ENCODE measurements around the gene CNTN4. TPM values are rescaled to one million over a fixed set of nuclear protein-coding genes. Genes with fewer than 3 reads are reported as not detected.

CNTN4 gene
- total RNA-seq, 6 donors from 2014 or later: 1.0 to 13.5 (median 6.3) TPM

DNA sequence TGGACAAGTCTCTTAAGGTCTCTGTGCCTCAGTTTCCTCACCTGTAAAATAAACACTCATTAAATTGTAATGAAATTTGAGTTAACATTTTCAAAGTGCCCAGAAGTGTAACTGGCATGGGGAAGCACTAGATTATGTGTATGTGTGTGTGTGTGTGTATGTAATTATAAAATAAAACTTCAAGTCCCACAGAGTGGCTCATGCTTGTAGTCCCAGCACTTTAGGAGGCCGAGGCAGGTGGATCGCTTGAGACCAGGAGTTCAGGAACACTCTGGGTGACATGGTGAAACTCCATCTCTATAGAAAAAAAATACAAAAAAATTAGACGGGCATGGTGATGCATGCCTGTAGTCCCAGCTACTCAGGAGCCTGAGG, 608.2 kb downstream of the CNTN4 start:
- H3K27me3 ChIP-seq: no peaks in the 10 kb centered on the region
- no peak overlapping the region for H3K4me3 ChIP-seq
- no peak overlapping the region for H3K27ac ChIP-seq
- WGBS, 2 donors: 90 to 92% methylated on average over 3 of the region's 3 CpGs
- no peaks in the 10 kb centered on the region for H3K36me3 ChIP-seq
- ATAC-seq (ENCODE audit: low FRiP score in 2 of 2): no peak
- TF ChIP-seq EP300 (IDR thresholded peaks at IDR 0.05) (no peak), POLR2A (IDR thresholded peaks at IDR 0.05) (no peak), POLR2AphosphoS5 (IDR thresholded peaks at IDR 0.05) (no peak)
- TF ChIP-seq, protein P1, sequence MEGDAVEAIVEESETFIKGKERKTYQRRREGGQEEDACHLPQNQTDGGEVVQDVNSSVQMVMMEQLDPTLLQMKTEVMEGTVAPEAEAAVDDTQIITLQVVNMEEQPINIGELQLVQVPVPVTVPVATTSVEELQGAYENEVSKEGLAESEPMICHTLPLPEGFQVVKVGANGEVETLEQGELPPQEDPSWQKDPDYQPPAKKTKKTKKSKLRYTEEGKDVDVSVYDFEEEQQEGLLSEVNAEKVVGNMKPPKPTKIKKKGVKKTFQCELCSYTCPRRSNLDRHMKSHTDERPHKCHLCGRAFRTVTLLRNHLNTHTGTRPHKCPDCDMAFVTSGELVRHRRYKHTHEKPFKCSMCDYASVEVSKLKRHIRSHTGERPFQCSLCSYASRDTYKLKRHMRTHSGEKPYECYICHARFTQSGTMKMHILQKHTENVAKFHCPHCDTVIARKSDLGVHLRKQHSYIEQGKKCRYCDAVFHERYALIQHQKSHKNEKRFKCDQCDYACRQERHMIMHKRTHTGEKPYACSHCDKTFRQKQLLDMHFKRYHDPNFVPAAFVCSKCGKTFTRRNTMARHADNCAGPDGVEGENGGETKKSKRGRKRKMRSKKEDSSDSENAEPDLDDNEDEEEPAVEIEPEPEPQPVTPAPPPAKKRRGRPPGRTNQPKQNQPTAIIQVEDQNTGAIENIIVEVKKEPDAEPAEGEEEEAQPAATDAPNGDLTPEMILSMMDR (IDR thresholded peaks at IDR 0.05): no peak
- DNase-seq: no peak
- H3K9me3 ChIP-seq: no peaks in the 10 kb centered on the region
- no peaks in the 10 kb centered on the region for H3K4me1 ChIP-seq

DNA sequence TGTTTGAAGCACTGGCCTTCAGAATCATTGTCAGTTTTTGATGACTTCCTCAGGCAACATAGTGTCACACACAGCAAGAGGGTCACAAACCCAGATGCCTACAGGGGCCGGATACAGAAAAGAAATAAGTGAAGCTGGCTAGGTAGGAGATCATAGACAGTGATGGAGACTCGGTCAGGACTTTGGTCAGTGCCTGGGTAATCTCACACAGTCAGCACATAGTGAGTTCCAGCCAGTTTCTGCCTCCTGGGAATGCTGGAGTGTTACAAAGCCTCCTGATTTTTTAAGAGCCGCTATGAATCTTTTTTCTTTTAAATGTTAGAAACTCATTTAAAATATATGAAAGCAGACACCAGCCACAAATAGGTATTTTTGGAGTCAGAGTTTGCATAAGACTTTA, 612.4 kb downstream of the CNTN4 start:
- Histone ChIP-seq H3K27me3 (no peaks in the 10 kb centered on the region), H3K27ac (no peak overlapping the region), H3K4me3 (no peak overlapping the region), H3K36me3 (no peaks in the 10 kb centered on the region), H3K4me1 (no peaks in the 10 kb centered on the region), H3K9me3 (no peaks in the 10 kb centered on the region)
- DNase-seq (no peak), ATAC-seq (ENCODE audit: low FRiP score in 2 of 2) (no peak)
- TF ChIP-seq POLR2AphosphoS5 (IDR thresholded peaks at IDR 0.05) (no peak), EP300 (IDR thresholded peaks at IDR 0.05) (no peak)
- TF ChIP-seq, protein P1 (IDR thresholded peaks at IDR 0.05): no peak
- WGBS, 2 donors: 67 to 75% methylated on average over 3 of the region's 3 CpGs

DNA sequence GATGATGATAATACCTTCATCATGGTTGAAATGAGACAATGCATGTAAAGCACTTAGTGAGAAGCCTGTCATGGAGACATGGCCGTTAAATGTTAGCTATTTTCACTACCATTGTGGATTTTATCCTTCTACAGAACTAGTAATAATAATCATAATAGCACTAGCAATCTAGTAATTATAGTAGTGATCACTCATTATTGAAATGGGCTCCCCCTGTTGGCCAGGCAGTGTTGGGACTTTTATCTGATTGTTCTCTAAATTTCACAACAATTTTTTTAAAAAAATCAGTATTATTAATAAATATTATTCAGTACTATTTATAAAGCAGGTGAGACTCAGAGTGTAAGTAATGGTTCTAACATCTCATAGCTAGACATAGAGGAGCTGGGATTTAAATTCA, 615.3 kb downstream of the CNTN4 start:
- H3K9me3 ChIP-seq: no peaks in the 10 kb centered on the region
- no peak overlapping the region for H3K27ac ChIP-seq
- H3K27me3 ChIP-seq: no peaks in the 10 kb centered on the region
- TF ChIP-seq, protein P1 (IDR thresholded peaks at IDR 0.05): no peak
- TF ChIP-seq POLR2AphosphoS5 (IDR thresholded peaks at IDR 0.05): no peak
- TF ChIP-seq EP300 (IDR thresholded peaks at IDR 0.05): no peak
- TF ChIP-seq POLR2A (IDR thresholded peaks at IDR 0.05): no peak
- DNase-seq (no peak), ATAC-seq (ENCODE audit: low FRiP score in 2 of 2) (no peak)
- 69 to 85% methylated on average over 1 of the region's 1 CpG for WGBS, 2 donors
- H3K4me1 ChIP-seq: no peaks in the 10 kb centered on the region
- H3K4me3 ChIP-seq: no peak overlapping the region
- H3K36me3 ChIP-seq: no peaks in the 10 kb centered on the region

DNA sequence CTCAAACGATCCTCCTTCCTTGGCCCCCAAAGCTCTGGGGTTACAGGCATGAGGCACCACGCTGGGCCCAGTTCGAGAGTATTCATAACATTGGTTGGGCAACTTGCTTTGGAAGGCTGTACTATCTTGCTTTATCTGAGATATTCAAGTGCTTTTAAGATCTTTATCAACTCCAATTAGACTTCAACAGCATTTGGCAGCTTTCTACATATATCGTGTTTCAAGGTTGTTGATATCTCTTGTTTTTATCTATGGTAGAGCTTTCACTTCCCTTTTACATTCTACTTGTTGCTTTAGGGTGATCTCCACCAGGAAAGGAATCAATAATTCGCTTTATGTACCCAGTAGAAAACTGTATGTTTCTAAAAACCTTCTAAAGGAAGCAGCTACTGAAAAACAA, 616.2 kb downstream of the CNTN4 start:
- TF ChIP-seq POLR2AphosphoS5 (IDR thresholded peaks at IDR 0.05) (no peak), POLR2A (IDR thresholded peaks at IDR 0.05) (no peak)
- TF ChIP-seq, protein P1 (IDR thresholded peaks at IDR 0.05): no peak
- Histone ChIP-seq H3K27me3 (no peaks in the 10 kb centered on the region), H3K36me3 (no peaks in the 10 kb centered on the region), H3K9me3 (no peaks in the 10 kb centered on the region), H3K4me1 (no peaks in the 10 kb centered on the region), H3K4me3 (no peak overlapping the region), H3K27ac (no peak overlapping the region)
- 55 to 56% methylated on average over 5 of the region's 5 CpGs for WGBS, 2 donors
- ATAC-seq (ENCODE audit: low FRiP score in 2 of 2) (no peak), DNase-seq (no peak)

DNA sequence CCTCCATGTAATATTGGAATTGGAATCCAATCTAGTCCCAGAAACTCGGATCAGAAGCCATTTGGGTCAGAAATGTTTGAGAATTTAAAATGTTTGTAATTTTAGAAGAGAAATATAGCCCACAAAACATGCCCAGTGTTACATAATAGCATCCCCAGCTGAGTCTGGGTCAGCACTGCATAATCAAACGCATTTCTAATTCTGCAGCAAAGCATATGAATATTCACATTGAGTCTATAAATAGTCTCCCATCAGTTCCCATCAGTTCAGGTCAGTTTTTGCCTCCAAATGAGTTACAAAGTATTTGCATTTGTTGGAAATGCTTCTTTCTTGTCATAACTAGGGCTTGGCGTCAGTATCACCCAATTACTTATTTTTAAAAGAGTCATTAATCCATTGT, 628.4 kb downstream of the CNTN4 start:
- WGBS, 2 donors: 55 to 67% methylated on average over 3 of the region's 3 CpGs
- Histone ChIP-seq H3K4me3 (no peak overlapping the region), H3K27ac (no peak overlapping the region), H3K9me3 (no peaks in the 10 kb centered on the region), H3K4me1 (peaks cover 0 to 5% (median 0%) of the 10 kb centered on the region in 4 donors), H3K36me3 (no peaks in the 10 kb centered on the region), H3K27me3 (no peaks in the 10 kb centered on the region)
- DNase-seq: no peak
- TF ChIP-seq, protein P1 (IDR thresholded peaks at IDR 0.05): no peak
- TF ChIP-seq POLR2AphosphoS5 (IDR thresholded peaks at IDR 0.05): no peak
- ATAC-seq (ENCODE audit: low FRiP score in 2 of 2): no peak

Measured in upper lobe of left lung (tissue), 6 donors.